HEK293 (cell line): ENCODE results near the gene NUP210.

ENCODE experiments used
- KLF1 ChIP-seq: fragments of 450-650 bp; formaldehyde crosslinking; IDR thresholded peaks from 2 replicates; pipeline ENCODE4 v1.5.1; 2016; ENCODE audit warnings: missing biosample characterization, missing genetic modification characterization
- KLF9 ChIP-seq: fragments of 450-650 bp; formaldehyde crosslinking; IDR thresholded peaks from 2 replicates; pipeline ENCODE4 v1.5.1; 2016; ENCODE audit warnings: missing biosample characterization, missing genetic modification characterization, low read depth
- YY1 ChIP-seq: fragments of 450-650 bp; formaldehyde crosslinking; IDR thresholded peaks from 2 replicates; pipeline ENCODE4 v1.5.1; 2018; ENCODE audit warnings: missing biosample characterization, missing genetic modification characterization
- ZNF274 ChIP-seq, 2 experiments: fragments of 200-500 bp in 1 of 2; fragments of 450-650 bp in 1 of 2; sonication (Bioruptor generic) in 1 of 2; formaldehyde crosslinking in 1 of 2; IDR thresholded peaks; 2 replicates each; pipeline versions ENCODE4 v1.5.1 to v1.6.1; 2014 to 2016; ENCODE audit warnings: borderline replicate concordance in 1 of 2, inconsistent platforms in 1 of 2, low read length in 1 of 2, missing biosample characterization in 1 of 2, missing genetic modification characterization in 1 of 2
- ZNF302 ChIP-seq: fragments of 450-650 bp; formaldehyde crosslinking; IDR thresholded peaks from 2 replicates; pipeline ENCODE4 v1.5.1; 2016; ENCODE audit warnings: missing biosample characterization, missing genetic modification characterization, low read depth
- ZNF549 ChIP-seq: fragments of 450-650 bp; IDR thresholded peaks from 2 replicates; pipeline ENCODE4 v1.5.1; 2018; ENCODE audit warnings: missing biosample characterization, missing genetic modification characterization, mild to moderate bottlenecking, inconsistent platforms, moderate library complexity
- ZNF830 ChIP-seq: fragments of 450-650 bp; IDR thresholded peaks from 2 replicates; pipeline ENCODE4 v1.5.0; 2018; ENCODE audit warnings: missing biosample characterization, missing genetic modification characterization, low read depth, mild to moderate bottlenecking, moderate library complexity
- TF ChIP-seq, protein P1 (sequence below): fragments of 450-650 bp; formaldehyde crosslinking; IDR thresholded peaks from 2 replicates; pipeline ENCODE4 v1.5.1; 2016; ENCODE audit warnings: missing biosample characterization, missing genetic modification characterization
- TF ChIP-seq, protein P2 (sequence below): fragments of 450-650 bp; formaldehyde crosslinking; IDR thresholded peaks from 2 replicates; pipeline ENCODE4 v1.5.1; 2016; ENCODE audit warnings: missing biosample characterization, missing genetic modification characterization, borderline replicate concordance
- TF ChIP-seq, protein P3 (sequence below): fragments of 450-650 bp; formaldehyde crosslinking; optimal IDR thresholded peaks from 2 replicates; pipeline ENCODE3; 2016; ENCODE audit warnings: missing biosample characterization, mild to moderate bottlenecking, missing genetic modification characterization

DNA sequence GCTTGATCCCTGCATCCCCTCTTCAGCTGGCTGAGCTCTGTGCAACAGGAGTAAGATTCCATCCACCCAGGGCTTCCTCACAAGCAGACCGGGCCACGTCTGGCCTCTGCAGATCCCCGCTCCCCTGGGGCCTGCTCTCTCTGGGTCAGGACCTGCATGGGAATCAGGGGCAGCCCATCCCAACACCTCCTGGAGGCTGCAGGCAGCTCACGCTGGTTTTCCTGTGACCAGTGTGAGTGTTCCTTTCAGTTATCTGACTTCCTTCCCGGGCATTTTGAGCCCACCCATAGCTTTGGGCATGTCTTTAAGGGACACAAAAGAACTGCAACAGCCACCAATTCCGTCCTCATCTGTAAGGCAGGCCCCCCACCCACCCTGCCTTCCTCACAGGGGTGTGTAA lies 16.3 kb downstream of the NUP210 start:
- TF ChIP-seq, protein P1, sequence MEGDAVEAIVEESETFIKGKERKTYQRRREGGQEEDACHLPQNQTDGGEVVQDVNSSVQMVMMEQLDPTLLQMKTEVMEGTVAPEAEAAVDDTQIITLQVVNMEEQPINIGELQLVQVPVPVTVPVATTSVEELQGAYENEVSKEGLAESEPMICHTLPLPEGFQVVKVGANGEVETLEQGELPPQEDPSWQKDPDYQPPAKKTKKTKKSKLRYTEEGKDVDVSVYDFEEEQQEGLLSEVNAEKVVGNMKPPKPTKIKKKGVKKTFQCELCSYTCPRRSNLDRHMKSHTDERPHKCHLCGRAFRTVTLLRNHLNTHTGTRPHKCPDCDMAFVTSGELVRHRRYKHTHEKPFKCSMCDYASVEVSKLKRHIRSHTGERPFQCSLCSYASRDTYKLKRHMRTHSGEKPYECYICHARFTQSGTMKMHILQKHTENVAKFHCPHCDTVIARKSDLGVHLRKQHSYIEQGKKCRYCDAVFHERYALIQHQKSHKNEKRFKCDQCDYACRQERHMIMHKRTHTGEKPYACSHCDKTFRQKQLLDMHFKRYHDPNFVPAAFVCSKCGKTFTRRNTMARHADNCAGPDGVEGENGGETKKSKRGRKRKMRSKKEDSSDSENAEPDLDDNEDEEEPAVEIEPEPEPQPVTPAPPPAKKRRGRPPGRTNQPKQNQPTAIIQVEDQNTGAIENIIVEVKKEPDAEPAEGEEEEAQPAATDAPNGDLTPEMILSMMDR (tag by site-specific recombination): no peak
- TF ChIP-seq ZNF302 (no peak), ZNF549 (no peak), ZNF830 (no peak), ZNF274 (IDR thresholded peaks at IDR 0.05; ENCODE audit: low read length) (no peak), ZNF274 (tag by site-specific recombination; IDR thresholded peaks at IDR 0.05; ENCODE audit: borderline replicate concordance) (no peak), KLF1 (tag by site-specific recombination) (no peak), KLF9 (tag by site-specific recombination) (no peak), YY1 (tag by site-specific recombination) (no peak)
- TF ChIP-seq, protein P2, sequence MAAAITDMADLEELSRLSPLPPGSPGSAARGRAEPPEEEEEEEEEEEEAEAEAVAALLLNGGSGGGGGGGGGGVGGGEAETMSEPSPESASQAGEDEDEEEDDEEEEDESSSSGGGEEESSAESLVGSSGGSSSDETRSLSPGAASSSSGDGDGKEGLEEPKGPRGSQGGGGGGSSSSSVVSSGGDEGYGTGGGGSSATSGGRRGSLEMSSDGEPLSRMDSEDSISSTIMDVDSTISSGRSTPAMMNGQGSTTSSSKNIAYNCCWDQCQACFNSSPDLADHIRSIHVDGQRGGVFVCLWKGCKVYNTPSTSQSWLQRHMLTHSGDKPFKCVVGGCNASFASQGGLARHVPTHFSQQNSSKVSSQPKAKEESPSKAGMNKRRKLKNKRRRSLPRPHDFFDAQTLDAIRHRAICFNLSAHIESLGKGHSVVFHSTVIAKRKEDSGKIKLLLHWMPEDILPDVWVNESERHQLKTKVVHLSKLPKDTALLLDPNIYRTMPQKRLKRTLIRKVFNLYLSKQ: no peak
- TF ChIP-seq, protein P3, sequence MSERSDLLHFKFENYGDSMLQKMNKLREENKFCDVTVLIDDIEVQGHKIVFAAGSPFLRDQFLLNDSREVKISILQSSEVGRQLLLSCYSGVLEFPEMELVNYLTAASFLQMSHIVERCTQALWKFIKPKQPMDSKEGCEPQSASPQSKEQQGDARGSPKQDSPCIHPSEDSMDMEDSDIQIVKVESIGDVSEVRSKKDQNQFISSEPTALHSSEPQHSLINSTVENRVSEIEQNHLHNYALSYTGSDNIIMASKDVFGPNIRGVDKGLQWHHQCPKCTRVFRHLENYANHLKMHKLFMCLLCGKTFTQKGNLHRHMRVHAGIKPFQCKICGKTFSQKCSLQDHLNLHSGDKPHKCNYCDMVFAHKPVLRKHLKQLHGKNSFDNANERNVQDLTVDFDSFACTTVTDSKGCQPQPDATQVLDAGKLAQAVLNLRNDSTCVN: no peak
